Astrocyte (in vitro differentiated cells and primary cell): ENCODE data around the gene GOLGA6L9.
"Not testable (repeated sequence)": the region's sequence is repeated elsewhere in the genome, so short reads cannot be mapped to it uniquely, and the experiment has no call there.

ENCODE experiments used
- EZH2 ChIP-seq: IDR thresholded peaks from 2 replicates; pipeline ENCODE4 v1.6.1; 2012; ENCODE audit warnings: mild to moderate bottlenecking, low read length, inconsistent platforms; ENCODE audit not compliant: insufficient read depth
- TF ChIP-seq, protein P1 (sequence below): IDR thresholded peaks from 2 replicates; pipeline ENCODE4 v1.5.1; 2011; ENCODE audit warnings: low read depth, mild to moderate bottlenecking, inconsistent platforms, low read length, moderate library complexity; ENCODE audit not compliant: insufficient read depth

DNA sequence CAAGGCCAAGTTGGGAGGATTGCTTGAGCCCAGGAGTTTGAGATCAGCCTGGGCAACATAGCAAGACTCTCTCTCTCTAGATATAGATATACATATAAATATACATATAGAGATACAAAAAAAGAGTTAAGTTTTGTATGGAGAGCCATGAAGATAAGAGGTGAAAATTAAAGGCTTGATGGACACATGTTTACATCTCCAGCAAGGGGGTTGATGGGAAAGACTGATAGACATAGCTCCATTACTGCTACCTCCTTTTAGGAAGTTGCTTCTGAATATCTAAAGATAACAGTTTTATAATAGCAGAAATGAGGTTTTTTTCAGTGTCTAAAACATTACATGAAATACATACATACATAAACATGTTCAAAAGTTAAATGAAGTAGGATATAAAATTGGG, 42.4 kb upstream of the GOLGA6L9 start:
- TF ChIP-seq, protein P1, sequence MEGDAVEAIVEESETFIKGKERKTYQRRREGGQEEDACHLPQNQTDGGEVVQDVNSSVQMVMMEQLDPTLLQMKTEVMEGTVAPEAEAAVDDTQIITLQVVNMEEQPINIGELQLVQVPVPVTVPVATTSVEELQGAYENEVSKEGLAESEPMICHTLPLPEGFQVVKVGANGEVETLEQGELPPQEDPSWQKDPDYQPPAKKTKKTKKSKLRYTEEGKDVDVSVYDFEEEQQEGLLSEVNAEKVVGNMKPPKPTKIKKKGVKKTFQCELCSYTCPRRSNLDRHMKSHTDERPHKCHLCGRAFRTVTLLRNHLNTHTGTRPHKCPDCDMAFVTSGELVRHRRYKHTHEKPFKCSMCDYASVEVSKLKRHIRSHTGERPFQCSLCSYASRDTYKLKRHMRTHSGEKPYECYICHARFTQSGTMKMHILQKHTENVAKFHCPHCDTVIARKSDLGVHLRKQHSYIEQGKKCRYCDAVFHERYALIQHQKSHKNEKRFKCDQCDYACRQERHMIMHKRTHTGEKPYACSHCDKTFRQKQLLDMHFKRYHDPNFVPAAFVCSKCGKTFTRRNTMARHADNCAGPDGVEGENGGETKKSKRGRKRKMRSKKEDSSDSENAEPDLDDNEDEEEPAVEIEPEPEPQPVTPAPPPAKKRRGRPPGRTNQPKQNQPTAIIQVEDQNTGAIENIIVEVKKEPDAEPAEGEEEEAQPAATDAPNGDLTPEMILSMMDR = not testable (repeated sequence)
- not testable (repeated sequence) for TF ChIP-seq EZH2
